H9 (cell line): ENCODE results near the gene KRTAP10-8. TPM values are rescaled to one million over a fixed set of nuclear protein-coding genes. Genes with fewer than 3 reads are reported as not detected.
A peak's percentile ranks its signal among the peaks of the same experiment; 100 is the strongest.

Experiments used
- DNase-seq: peaks from one replicate; pipeline ENCODE4 v3.0.0-alpha.2; 2017
- H2AFZ ChIP-seq: one replicate; pipeline ENCODE4 v1.6.1; 2013; ENCODE audit warnings: mild to moderate bottlenecking, low read length, control low read depth, moderate library complexity
- H2AK5ac ChIP-seq: 2 replicates; pipeline ENCODE4 v1.6.1; 2013; ENCODE audit warnings: low read length, control low read depth, mixed read lengths; ENCODE audit not compliant: insufficient read length
- H2BK120ac ChIP-seq: one replicate; pipeline ENCODE4 v1.6.1; 2013; ENCODE audit warnings: low read depth, mild to moderate bottlenecking, low read length, control low read depth, inconsistent platforms; ENCODE audit not compliant: poor library complexity, severe bottlenecking
- H2BK12ac ChIP-seq: 2 replicates; pipeline ENCODE4 v1.6.1; 2013; ENCODE audit warnings: low read length, control low read depth, mixed read lengths, low read depth; ENCODE audit not compliant: insufficient read length
- H2BK15ac ChIP-seq: 2 replicates; pipeline ENCODE4 v1.6.1; 2013; ENCODE audit warnings: low read depth, low read length, control low read depth
- H2BK20ac ChIP-seq: one replicate; pipeline ENCODE4 v1.6.1; 2013; ENCODE audit warnings: low read depth, mild to moderate bottlenecking, low read length, control low read depth, inconsistent platforms; ENCODE audit not compliant: poor library complexity, severe bottlenecking
- H2BK5ac ChIP-seq: 2 replicates; pipeline ENCODE4 v1.6.1; 2013; ENCODE audit warnings: low read length, control low read depth, mixed read lengths; ENCODE audit not compliant: insufficient read length
- H3K14ac ChIP-seq: 2 replicates; pipeline ENCODE4 v1.6.1; 2013; ENCODE audit warnings: low read length, control low read depth; ENCODE audit not compliant: insufficient read depth
- H3K18ac ChIP-seq: 2 replicates; pipeline ENCODE4 v1.6.1; 2013; ENCODE audit warnings: low read depth, mild to moderate bottlenecking, mixed read lengths, low read length, control low read depth; ENCODE audit not compliant: insufficient read length
- H3K23ac ChIP-seq: 2 replicates; pipeline ENCODE4 v1.6.1; 2013; ENCODE audit warnings: low read length, control low read depth, mixed read lengths, low read depth; ENCODE audit not compliant: insufficient read length
- H3K23me2 ChIP-seq: 2 replicates; pipeline ENCODE4 v1.6.1; 2013; ENCODE audit warnings: low read depth, mild to moderate bottlenecking, mixed read lengths, low read length, control low read depth; ENCODE audit not compliant: insufficient read length, poor library complexity, severe bottlenecking
- H3K27ac ChIP-seq: 2 replicates; pipeline ENCODE4 v1.5.1; 2013; ENCODE audit warnings: low read length, control low read depth, mixed read lengths, low read depth; ENCODE audit not compliant: insufficient read length
- H3K27me3 ChIP-seq: 2 replicates; pipeline ENCODE4 v1.6.1; 2013; ENCODE audit warnings: low read length, control low read depth, inconsistent platforms; ENCODE audit not compliant: insufficient read depth
- H3K4ac ChIP-seq: 2 replicates; pipeline ENCODE4 v1.6.1; 2013; ENCODE audit warnings: low read depth, mild to moderate bottlenecking, control low read depth, inconsistent platforms, low read length, moderate library complexity
- H3K4me1 ChIP-seq: 2 replicates; pipeline ENCODE4 v1.6.1; 2013; ENCODE audit warnings: low read length, control low read depth, inconsistent platforms; ENCODE audit not compliant: insufficient read depth
- H3K4me2 ChIP-seq: 2 replicates; pipeline ENCODE4 v1.6.1; 2013; ENCODE audit warnings: low read length, control low read depth, mixed read lengths; ENCODE audit not compliant: insufficient read length, insufficient read depth
- H3K56ac ChIP-seq: 2 replicates; pipeline ENCODE4 v1.6.1; 2013; ENCODE audit warnings: low read depth, mild to moderate bottlenecking, mixed read lengths, low read length, control low read depth; ENCODE audit not compliant: insufficient read length
- H3K79me1 ChIP-seq: 2 replicates; pipeline ENCODE4 v1.6.1; 2013; ENCODE audit warnings: low read depth, mild to moderate bottlenecking, moderate library complexity, low read length, control low read depth, inconsistent platforms; ENCODE audit not compliant: insufficient read depth, poor library complexity, severe bottlenecking
- H3K79me2 ChIP-seq: 2 replicates; pipeline ENCODE4 v1.6.1; 2013; ENCODE audit warnings: low read length, control low read depth, inconsistent platforms; ENCODE audit not compliant: insufficient read depth
- H3K9ac ChIP-seq: 2 replicates; pipeline ENCODE4 v1.6.1; 2013; ENCODE audit warnings: low read length, control low read depth, mixed read lengths; ENCODE audit not compliant: insufficient read length; ENCODE audit errors: extremely low read depth
- H3K9me3 ChIP-seq: one replicate; pipeline ENCODE4 v1.6.1; 2013; ENCODE audit warnings: low read depth, low read length, inconsistent platforms; ENCODE audit not compliant: control insufficient read depth
- H3T11ph ChIP-seq: one replicate; pipeline ENCODE4 v1.6.1; 2013; ENCODE audit warnings: mild to moderate bottlenecking, low read length, control low read depth, inconsistent platforms
- H4K20me1 ChIP-seq: one replicate; pipeline ENCODE4 v1.6.1; 2013; ENCODE audit not compliant: control insufficient read depth, insufficient read length, insufficient read depth
- H4K5ac ChIP-seq: 2 replicates; pipeline ENCODE4 v1.6.1; 2013; ENCODE audit warnings: low read depth, mild to moderate bottlenecking, mixed read lengths, low read length, control low read depth; ENCODE audit not compliant: insufficient read length
- H4K8ac ChIP-seq: replicated peaks from 2 replicates; pipeline ENCODE4 v1.6.1; 2013; ENCODE audit warnings: low read length, control low read depth, mixed read lengths, low read depth; ENCODE audit not compliant: insufficient read length
- H4K91ac ChIP-seq: 2 replicates; pipeline ENCODE4 v1.6.1; 2013; ENCODE audit warnings: low read depth, mild to moderate bottlenecking, moderate library complexity, mixed read lengths, low read length, control low read depth; ENCODE audit not compliant: insufficient read length
- H3K27ac Mint-ChIP-seq, 3 experiments: 2 replicates in 2 of 3; 3 replicates in 1 of 3; pipeline ENCODE4 v1.8.0; 2020 to 2021; ENCODE audit warnings: mixed read lengths in 3 of 3, mild to moderate bottlenecking in 1 of 3, moderate library complexity in 1 of 3
- H3K27me3 Mint-ChIP-seq: 2 replicates; pipeline ENCODE4 v1.8.0; 2021; ENCODE audit warnings: low read depth, mild to moderate bottlenecking, moderate library complexity, mixed read lengths
- H3K36me3 Mint-ChIP-seq, 3 experiments: 2 replicates in 2 of 3; 3 replicates in 1 of 3; pipeline ENCODE4 v1.8.0; 2020 to 2021; ENCODE audit warnings: low read depth in 3 of 3, mixed read lengths in 3 of 3; ENCODE audit not compliant: insufficient read depth in 1 of 3
- H3K4me1 Mint-ChIP-seq, 2 experiments: 2 replicates each; pipeline ENCODE4 v1.8.0; 2020; ENCODE audit warnings: mixed read lengths in 2 of 2
- H3K4me3 Mint-ChIP-seq, 2 experiments: 2 replicates in 1 of 2; 3 replicates in 1 of 2; pipeline ENCODE4 v1.8.0; 2020 to 2021; ENCODE audit warnings: mild to moderate bottlenecking in 2 of 2, mixed read lengths in 2 of 2, moderate library complexity in 1 of 2
- H3K9me3 Mint-ChIP-seq, 2 experiments: 2 replicates in 1 of 2; 3 replicates in 1 of 2; pipeline ENCODE4 v1.8.0; 2020; ENCODE audit warnings: mild to moderate bottlenecking in 2 of 2, mixed read lengths in 2 of 2, moderate library complexity in 1 of 2
- CTCF ChIP-seq: fragments of 200-600 bp; sonication (generic); conservative IDR thresholded peaks from 3 replicates; pipeline ENCODE4 v1.8.0; 2021; ENCODE audit warnings: antibody characterized with exemption, mild to moderate bottlenecking
- WGBS: extraction: QIAGEN DNeasy Blood & Tissue Kit; methylation state at CpG from one replicate; pipeline ENCODE4 v1.1.7; 2013; ENCODE audit warnings: missing lambda C conversion rate, low lambda C conversion rate, mixed read lengths; ENCODE audit not compliant: insufficient read length; ENCODE audit errors: extremely low coverage; 5-methylcytosine and 5-hydroxymethylcytosine counted together
- total RNA-seq: library from RNA; stranded (reverse); gene quantifications from 2 replicates; pipeline ENCODE4 v1.2.1, GENCODE V29; 2021

The KRTAP10-8 gene
- total RNA-seq, 1 experiment from 2014 or later, result not detected

- no peak overlapping the region for H3K23ac ChIP-seq
- Mint-ChIP-seq H3K36me3 (0 out of 7 replicates have a peak, but pooled peaks cover 0 to 4% (median 0%) of the 10 kb centered on the region in 3 experiments), H3K27me3 (no peaks in the 10 kb centered on the region; the same call in none of the 2 replicates), H3K9me3 (no peaks in the 10 kb centered on the region; a peak in 2 of 5 replicates), H3K4me3 (no peak overlapping the region), H3K27ac (peak overlapping the region in 1 of 3 experiments; percentile 60; a peak in 1 of 7 replicates), H3K4me1 (peaks cover 48 to 49% of the 10 kb centered on the region in 2 experiments)
- no peak overlapping the region for H3K9ac ChIP-seq
- H3K18ac ChIP-seq, result no peak overlapping the region
- WGBS, result no CpG with 5 or more reads among the region's 12 CpGs
- H3K79me2 ChIP-seq, result no peaks in the 10 kb centered on the region
- no peak overlapping the region for H4K8ac ChIP-seq
- no peaks in the 10 kb centered on the region for H3K9me3 ChIP-seq
- no peak overlapping the region for H2BK15ac ChIP-seq
- peak; percentile 24 for DNase-seq
- no peak for TF ChIP-seq CTCF
- H4K5ac ChIP-seq, result no peak overlapping the region
- no peak overlapping the region for H3K14ac ChIP-seq
- H3K23me2 ChIP-seq, result no peaks in the 10 kb centered on the region
- H4K91ac ChIP-seq, result no peak overlapping the region
- no peak overlapping the region for H2AK5ac ChIP-seq
- no peak overlapping the region for H2BK20ac ChIP-seq
- no peaks in the 10 kb centered on the region; the same call in 1 of the 2 replicates for H3K4me1 ChIP-seq
- H4K20me1 ChIP-seq, result no peaks in the 10 kb centered on the region
- H2BK12ac ChIP-seq, result no peak overlapping the region
- no peak overlapping the region for H3T11ph ChIP-seq
- no peak overlapping the region for H3K4ac ChIP-seq
- no peak overlapping the region for H3K56ac ChIP-seq
- H2AFZ ChIP-seq, result no peak overlapping the region
- H2BK120ac ChIP-seq, result no peak overlapping the region
- H2BK5ac ChIP-seq, result no peak overlapping the region
- no peak overlapping the region for H3K27ac ChIP-seq
- no peaks in the 10 kb centered on the region for H3K79me1 ChIP-seq
- H3K4me2 ChIP-seq, result no peak overlapping the region
- H3K27me3 ChIP-seq, result no peaks in the 10 kb centered on the region
Observed at GRCh38 chr21:44594406-44594916, 17.4 kb upstream of the KRTAP10-8 start.
